ENCODE results near the gene C17orf58.
"Not testable (repeated sequence)": the region's sequence is repeated elsewhere in the genome, so short reads cannot be mapped to it uniquely, and the experiment has no call there.

Gene C17orf58

DNA sequence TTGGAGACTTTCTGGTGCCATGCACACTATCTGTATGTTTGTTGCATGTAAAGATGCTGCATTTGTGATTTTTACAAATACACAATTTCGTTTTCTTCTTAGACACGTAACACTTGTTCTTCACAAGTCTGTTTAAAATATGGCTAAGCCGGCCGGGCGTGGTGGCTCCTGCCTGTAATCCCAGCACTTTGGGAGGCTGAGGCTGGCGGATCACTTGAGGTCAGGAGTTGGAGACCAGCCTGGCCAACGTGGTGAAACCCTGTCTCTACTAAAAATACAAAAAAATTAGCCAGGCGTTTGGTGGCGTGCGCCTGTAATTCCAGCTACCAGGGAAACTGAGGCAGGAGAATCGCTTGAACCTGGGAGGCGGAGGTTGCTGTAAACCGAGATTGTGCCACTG is 24.5 kb upstream of the C17orf58 start:
- H3K27ac ChIP-seq (ENCODE audit: low read depth, low read length), result peak overlapping the region; percentile 38; the same call in 1 of the 2 replicates
- peak overlapping the region; percentile 98 for H2AFZ ChIP-seq (ENCODE audit: low read length, unreplicated experiment)
- not testable (repeated sequence) for H3K36me3 ChIP-seq (ENCODE audit: insufficient read depth, low read length); H3K27me3 ChIP-seq (ENCODE audit: insufficient read depth, low read length); H3K4me1 ChIP-seq (ENCODE audit: control insufficient read depth, insufficient read depth, low read length, unreplicated experiment); H3K79me2 ChIP-seq (ENCODE audit: control insufficient read depth, insufficient read depth, low read length, unreplicated experiment)
- peak overlapping the region; percentile 80 for H3K4me3 ChIP-seq (ENCODE audit: low read depth, low read length)

DNA sequence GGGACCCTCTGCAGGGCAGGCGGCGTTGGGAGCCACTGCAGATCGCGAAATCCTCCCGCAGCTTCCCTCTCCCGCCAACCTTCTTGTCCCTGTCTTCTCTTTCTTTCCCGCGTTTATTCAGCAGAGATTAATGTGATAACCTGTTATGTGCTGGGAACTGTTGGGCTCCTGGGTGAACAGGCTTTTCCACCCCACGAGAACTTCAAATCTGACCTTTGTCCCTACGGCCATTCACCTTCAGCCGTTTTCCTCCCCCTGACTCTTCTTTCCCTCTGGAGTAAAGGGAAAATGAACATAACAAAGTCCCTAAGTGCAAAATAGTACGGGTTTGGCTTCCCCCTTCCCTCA is 24.1 kb upstream of the C17orf58 start:
- Histone ChIP-seq H3K36me3 (ENCODE audit: insufficient read depth, low read length) (no peaks in the 10 kb centered on the region), H3K27ac (ENCODE audit: low read depth, low read length) (peak overlapping the region; percentile 38; the same call in 1 of the 2 replicates), H3K27me3 (ENCODE audit: insufficient read depth, low read length) (no peaks in the 10 kb centered on the region), H3K4me3 (ENCODE audit: low read depth, low read length) (peak overlapping the region; percentile 80), H2AFZ (ENCODE audit: low read length, unreplicated experiment) (peak overlapping the region; percentile 98), H3K79me2 (ENCODE audit: control insufficient read depth, insufficient read depth, low read length, unreplicated experiment) (no peaks in the 10 kb centered on the region), H3K4me1 (ENCODE audit: control insufficient read depth, insufficient read depth, low read length, unreplicated experiment) (peaks cover 5% of the 10 kb centered on the region)

DNA sequence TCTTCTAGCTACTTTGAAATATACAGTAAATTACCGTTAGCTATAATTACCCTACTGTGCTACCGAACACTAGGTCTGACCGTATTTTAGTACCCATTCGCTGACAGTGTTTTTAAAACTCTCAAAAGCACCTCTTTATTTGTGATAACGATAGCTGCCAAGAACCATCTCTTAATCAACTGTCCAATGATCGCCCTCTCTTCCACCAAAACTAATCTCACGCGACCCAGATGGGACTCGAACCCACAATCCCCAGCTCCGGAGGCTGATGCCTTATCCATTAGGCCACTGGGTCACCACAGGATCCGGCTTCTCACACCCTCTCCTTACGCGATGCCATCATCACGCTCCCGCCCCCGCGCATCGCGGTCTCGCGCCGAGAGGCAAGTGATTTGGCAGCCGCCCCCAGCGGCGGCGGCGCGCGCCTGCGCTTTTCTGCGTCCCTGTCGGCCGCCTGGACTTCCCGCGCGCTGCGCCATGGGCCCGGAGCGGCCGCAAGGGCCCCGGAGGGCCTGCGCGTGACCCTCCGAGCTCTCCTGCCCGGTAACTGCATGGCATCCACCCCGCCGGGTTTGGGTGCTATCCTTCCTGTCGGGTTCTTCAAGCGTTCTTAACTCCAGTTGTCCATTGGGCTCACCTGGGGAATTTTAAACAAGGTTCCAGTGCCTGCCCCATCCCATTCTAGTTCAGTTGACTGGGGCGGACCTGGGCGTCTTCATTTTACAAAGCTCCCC is 23.6 kb upstream of the C17orf58 start:
- no peaks in the 10 kb centered on the region for H3K79me2 ChIP-seq (ENCODE audit: control insufficient read depth, insufficient read depth, low read length, unreplicated experiment)
- peak overlapping the region; percentile 98 for H2AFZ ChIP-seq (ENCODE audit: low read length, unreplicated experiment)
- H3K27ac ChIP-seq (ENCODE audit: low read depth, low read length), result peak overlapping the region; percentile 38; the same call in 1 of the 2 replicates
- peak overlapping the region; percentile 80 for H3K4me3 ChIP-seq (ENCODE audit: low read depth, low read length)
- peaks cover 5% of the 10 kb centered on the region for H3K4me1 ChIP-seq (ENCODE audit: control insufficient read depth, insufficient read depth, low read length, unreplicated experiment)
- 0 out of 2 replicates have a peak, but pooled peaks cover 2% of the 10 kb centered on the region for H3K27me3 ChIP-seq (ENCODE audit: insufficient read depth, low read length)
- no peaks in the 10 kb centered on the region for H3K36me3 ChIP-seq (ENCODE audit: insufficient read depth, low read length)

DNA sequence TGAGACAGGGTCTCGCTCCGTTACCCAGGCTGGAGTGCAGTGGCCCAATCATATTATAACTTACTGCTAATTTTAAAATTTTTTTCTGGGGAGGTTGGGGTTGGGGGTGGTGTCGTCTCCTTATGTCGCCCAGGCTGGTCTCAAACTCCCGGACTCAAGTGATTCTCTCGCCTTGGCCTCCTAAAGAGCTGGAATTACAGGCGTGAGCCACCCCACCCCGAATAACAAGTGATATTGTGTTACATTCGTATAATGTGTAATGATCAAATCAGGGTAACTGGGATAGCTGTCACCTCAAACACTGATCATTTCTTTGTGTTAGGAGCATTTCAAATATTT is 23.0 kb upstream of the C17orf58 start:
- Histone ChIP-seq H3K27ac (ENCODE audit: low read depth, low read length) (no peak overlapping the region), H2AFZ (ENCODE audit: low read length, unreplicated experiment) (no peak overlapping the region), H3K79me2 (ENCODE audit: control insufficient read depth, insufficient read depth, low read length, unreplicated experiment) (no peaks in the 10 kb centered on the region), H3K4me1 (ENCODE audit: control insufficient read depth, insufficient read depth, low read length, unreplicated experiment) (peaks cover 5% of the 10 kb centered on the region), H3K36me3 (ENCODE audit: insufficient read depth, low read length) (no peaks in the 10 kb centered on the region), H3K27me3 (ENCODE audit: insufficient read depth, low read length) (0 out of 2 replicates have a peak, but pooled peaks cover 3% of the 10 kb centered on the region), H3K4me3 (ENCODE audit: low read depth, low read length) (no peak overlapping the region)

DNA sequence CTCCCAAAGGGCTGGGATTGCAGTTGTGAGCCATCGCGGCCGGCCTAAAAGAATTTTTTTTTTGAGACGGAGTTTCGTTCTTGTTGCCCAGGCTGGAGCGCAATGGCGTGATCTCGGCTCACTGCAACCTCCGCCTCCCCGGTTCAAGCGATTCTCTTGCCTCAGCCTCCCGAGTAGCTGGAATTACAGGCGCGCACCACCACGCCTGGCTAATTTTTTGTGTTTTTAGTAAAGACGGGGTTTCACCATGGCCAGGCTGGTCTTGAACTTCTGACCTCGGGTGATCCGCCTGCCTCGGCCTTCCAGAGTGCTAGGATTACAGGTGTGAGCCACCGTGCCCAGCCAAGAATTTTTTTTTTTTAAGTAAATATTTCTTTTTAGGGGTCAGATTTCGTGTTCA is 22.2 kb upstream of the C17orf58 start:
- H2AFZ ChIP-seq (ENCODE audit: low read length, unreplicated experiment); H3K4me1 ChIP-seq (ENCODE audit: control insufficient read depth, insufficient read depth, low read length, unreplicated experiment); H3K36me3 ChIP-seq (ENCODE audit: insufficient read depth, low read length); H3K27ac ChIP-seq (ENCODE audit: low read depth, low read length); H3K79me2 ChIP-seq (ENCODE audit: control insufficient read depth, insufficient read depth, low read length, unreplicated experiment); H3K27me3 ChIP-seq (ENCODE audit: insufficient read depth, low read length); H3K4me3 ChIP-seq (ENCODE audit: low read depth, low read length): not testable (repeated sequence)

DNA sequence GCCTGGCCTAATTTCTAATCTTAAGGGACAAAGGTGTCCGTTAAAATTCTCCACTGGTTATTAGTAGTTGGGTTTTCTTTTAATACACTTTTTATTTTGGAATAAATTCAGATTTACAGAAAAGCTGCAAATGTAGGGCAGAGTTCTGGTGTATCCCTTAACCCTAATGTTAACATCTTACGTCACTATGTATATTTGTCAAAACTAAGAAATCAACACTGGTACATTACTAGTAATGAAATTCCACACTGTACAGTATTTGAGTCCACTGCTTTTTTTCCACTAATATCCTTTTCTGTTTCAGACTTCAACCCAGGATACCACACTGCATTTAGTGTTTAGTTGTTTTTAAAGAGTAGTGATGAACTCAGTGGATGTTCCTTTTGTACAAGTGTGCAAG is 20.6 kb upstream of the C17orf58 start:
- Histone ChIP-seq H3K36me3 (ENCODE audit: insufficient read depth, low read length) (no peaks in the 10 kb centered on the region), H3K4me1 (ENCODE audit: control insufficient read depth, insufficient read depth, low read length, unreplicated experiment) (peaks cover 5% of the 10 kb centered on the region), H2AFZ (ENCODE audit: low read length, unreplicated experiment) (no peak overlapping the region), H3K79me2 (ENCODE audit: control insufficient read depth, insufficient read depth, low read length, unreplicated experiment) (no peaks in the 10 kb centered on the region), H3K4me3 (ENCODE audit: low read depth, low read length) (no peak overlapping the region), H3K27ac (ENCODE audit: low read depth, low read length) (no peak overlapping the region), H3K27me3 (ENCODE audit: insufficient read depth, low read length) (0 out of 2 replicates have a peak, but pooled peaks cover 3% of the 10 kb centered on the region)

DNA sequence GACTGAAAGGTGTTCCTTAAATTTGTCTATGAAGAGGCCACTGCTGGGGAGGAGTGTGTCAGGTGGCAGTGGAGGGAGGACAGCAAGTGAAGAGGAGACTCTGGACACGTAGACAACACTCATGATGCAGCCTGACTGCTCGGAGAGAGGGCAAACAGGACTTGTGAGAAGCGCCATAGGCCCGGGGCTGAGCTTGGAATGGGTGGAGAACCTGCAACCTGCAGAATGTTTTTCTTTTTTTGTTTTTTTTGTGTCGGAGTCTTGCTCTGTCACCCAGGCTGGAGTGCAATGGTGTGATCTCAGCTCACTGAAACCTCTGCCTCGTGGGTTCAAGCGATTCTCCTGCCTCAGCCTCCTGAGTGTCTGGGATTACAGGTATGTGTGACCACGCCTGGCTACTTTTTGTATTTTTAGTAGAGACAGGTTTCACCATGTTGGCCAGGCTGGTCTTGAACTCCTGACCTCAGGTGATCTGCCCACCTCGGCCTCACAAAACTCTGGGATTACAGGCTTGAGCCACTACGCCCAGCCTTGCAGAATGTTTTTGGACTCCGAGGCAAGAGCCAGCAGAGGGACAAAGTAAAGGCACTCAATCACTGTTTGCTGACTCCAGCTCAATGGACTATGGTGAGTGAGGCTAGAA is 18.9 kb upstream of the C17orf58 start:
- H3K36me3 ChIP-seq (ENCODE audit: insufficient read depth, low read length), result no peaks in the 10 kb centered on the region
- no peaks in the 10 kb centered on the region for H3K79me2 ChIP-seq (ENCODE audit: control insufficient read depth, insufficient read depth, low read length, unreplicated experiment)
- 0 out of 2 replicates have a peak, but pooled peaks cover 3% of the 10 kb centered on the region for H3K27me3 ChIP-seq (ENCODE audit: insufficient read depth, low read length)
- H3K4me3 ChIP-seq (ENCODE audit: low read depth, low read length), result no peak overlapping the region
- H3K4me1 ChIP-seq (ENCODE audit: control insufficient read depth, insufficient read depth, low read length, unreplicated experiment), result no peaks in the 10 kb centered on the region
- H2AFZ ChIP-seq (ENCODE audit: low read length, unreplicated experiment), result no peak overlapping the region
- no peak overlapping the region for H3K27ac ChIP-seq (ENCODE audit: low read depth, low read length)

DNA sequence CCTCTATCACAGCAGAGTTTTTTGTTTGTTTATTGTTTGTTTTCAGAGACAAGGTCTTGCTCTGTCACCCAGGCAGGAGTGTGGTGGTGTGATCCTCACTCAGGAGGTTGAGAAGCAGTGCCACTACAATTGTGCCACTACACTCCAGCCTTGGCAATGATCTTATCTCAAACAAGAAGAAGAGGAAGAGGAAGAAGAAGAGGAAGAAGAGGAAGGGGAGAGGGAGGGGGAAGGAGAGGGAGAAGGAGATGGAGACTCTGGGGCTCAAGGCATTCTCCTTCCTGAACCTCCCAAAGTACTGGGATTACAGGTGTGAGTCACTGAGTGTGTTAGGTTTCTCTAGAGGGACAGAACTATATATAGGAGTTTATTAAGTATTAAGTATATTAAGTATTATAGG is 17.1 kb upstream of the C17orf58 start:
- Histone ChIP-seq H3K4me3 (ENCODE audit: low read depth, low read length) (no peak overlapping the region), H3K27ac (ENCODE audit: low read depth, low read length) (no peak overlapping the region), H3K4me1 (ENCODE audit: control insufficient read depth, insufficient read depth, low read length, unreplicated experiment) (no peaks in the 10 kb centered on the region), H3K36me3 (ENCODE audit: insufficient read depth, low read length) (no peaks in the 10 kb centered on the region), H2AFZ (ENCODE audit: low read length, unreplicated experiment) (no peak overlapping the region), H3K79me2 (ENCODE audit: control insufficient read depth, insufficient read depth, low read length, unreplicated experiment) (no peaks in the 10 kb centered on the region), H3K27me3 (ENCODE audit: insufficient read depth, low read length) (0 out of 2 replicates have a peak, but pooled peaks cover 3% of the 10 kb centered on the region)

DNA sequence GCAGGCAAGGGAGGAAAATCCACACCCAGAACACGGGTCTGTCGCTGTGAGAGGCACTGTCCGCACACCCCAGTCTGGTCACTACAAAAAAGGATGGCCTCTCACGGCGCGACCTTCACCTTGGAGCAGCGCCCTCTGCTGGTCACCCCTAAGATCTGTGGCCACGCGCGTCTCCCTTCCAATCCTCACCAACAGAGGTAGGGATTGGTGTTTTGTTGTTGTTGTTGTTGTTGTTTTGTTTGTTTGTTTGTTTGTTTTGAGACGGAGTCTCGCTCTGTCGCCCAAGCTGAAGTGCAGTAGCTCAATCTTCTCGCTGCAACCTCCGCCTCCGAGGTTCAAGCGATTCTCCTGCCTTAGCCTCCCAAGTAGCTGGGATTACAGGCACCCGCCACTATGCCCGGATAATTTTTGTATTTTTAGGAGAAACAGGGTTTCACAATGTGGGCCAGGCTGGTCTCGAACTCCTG is 15.0 kb upstream of the C17orf58 start:
- no peak overlapping the region for H3K27ac ChIP-seq (ENCODE audit: low read depth, low read length)
- H2AFZ ChIP-seq (ENCODE audit: low read length, unreplicated experiment), result no peak overlapping the region
- H3K4me1 ChIP-seq (ENCODE audit: control insufficient read depth, insufficient read depth, low read length, unreplicated experiment), result no peaks in the 10 kb centered on the region
- H3K79me2 ChIP-seq (ENCODE audit: control insufficient read depth, insufficient read depth, low read length, unreplicated experiment), result no peaks in the 10 kb centered on the region
- no peak overlapping the region for H3K4me3 ChIP-seq (ENCODE audit: low read depth, low read length)
- 0 out of 2 replicates have a peak, but pooled peaks cover 3% of the 10 kb centered on the region for H3K27me3 ChIP-seq (ENCODE audit: insufficient read depth, low read length)
- no peaks in the 10 kb centered on the region for H3K36me3 ChIP-seq (ENCODE audit: insufficient read depth, low read length)

DNA sequence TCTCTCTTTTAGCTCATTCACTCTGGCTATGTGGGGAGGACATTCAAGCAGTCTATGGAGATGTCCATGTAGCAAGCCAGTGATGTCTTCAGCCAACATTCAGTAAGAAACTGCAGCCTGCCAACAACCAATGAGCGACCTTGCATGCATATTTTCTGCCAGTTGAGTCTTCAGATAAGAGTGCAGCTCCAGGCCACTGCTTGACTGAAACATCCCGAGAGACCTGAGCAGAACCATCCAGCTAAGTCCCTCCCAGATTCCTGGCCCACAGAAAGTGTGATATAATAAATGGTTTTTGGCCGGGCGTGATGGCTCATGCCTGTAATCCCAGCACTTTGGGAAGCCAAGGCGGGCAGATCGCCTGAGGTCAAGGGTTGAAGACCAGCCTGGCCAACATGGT is 10.5 kb upstream of the C17orf58 start:
- H3K27me3 ChIP-seq (ENCODE audit: insufficient read depth, low read length), result no peaks in the 10 kb centered on the region
- H2AFZ ChIP-seq (ENCODE audit: low read length, unreplicated experiment), result no peak overlapping the region
- no peaks in the 10 kb centered on the region for H3K79me2 ChIP-seq (ENCODE audit: control insufficient read depth, insufficient read depth, low read length, unreplicated experiment)
- H3K27ac ChIP-seq (ENCODE audit: low read depth, low read length), result no peak overlapping the region
- no peak overlapping the region for H3K4me3 ChIP-seq (ENCODE audit: low read depth, low read length)
- no peaks in the 10 kb centered on the region for H3K36me3 ChIP-seq (ENCODE audit: insufficient read depth, low read length)
- H3K4me1 ChIP-seq (ENCODE audit: control insufficient read depth, insufficient read depth, low read length, unreplicated experiment), result no peaks in the 10 kb centered on the region

DNA sequence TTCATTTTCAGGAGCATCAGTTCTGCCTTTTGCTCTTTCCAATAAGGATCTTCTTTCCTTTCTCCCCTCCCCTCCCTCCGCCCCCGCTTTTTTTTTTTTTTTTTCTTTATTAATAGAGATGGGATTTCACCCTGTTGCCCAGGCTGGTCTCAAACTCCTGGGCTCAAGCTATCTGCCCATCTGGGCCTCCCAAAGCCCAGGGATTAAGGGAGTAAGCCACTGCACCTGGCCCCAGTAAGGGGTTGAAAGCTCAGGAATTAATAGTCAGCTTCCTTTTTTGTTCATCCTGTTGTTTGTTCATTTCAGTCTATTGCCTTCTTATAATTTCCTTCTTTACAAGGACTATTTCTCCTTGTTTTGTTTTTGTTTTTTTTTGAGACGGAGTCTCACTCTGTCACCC is 7.9 kb upstream of the C17orf58 start:
- no peaks in the 10 kb centered on the region for H3K4me1 ChIP-seq (ENCODE audit: control insufficient read depth, insufficient read depth, low read length, unreplicated experiment)
- no peaks in the 10 kb centered on the region for H3K79me2 ChIP-seq (ENCODE audit: control insufficient read depth, insufficient read depth, low read length, unreplicated experiment)
- no peaks in the 10 kb centered on the region for H3K27me3 ChIP-seq (ENCODE audit: insufficient read depth, low read length)
- H2AFZ ChIP-seq (ENCODE audit: low read length, unreplicated experiment), result no peak overlapping the region
- no peak overlapping the region for H3K27ac ChIP-seq (ENCODE audit: low read depth, low read length)
- H3K4me3 ChIP-seq (ENCODE audit: low read depth, low read length), result no peak overlapping the region
- no peaks in the 10 kb centered on the region for H3K36me3 ChIP-seq (ENCODE audit: insufficient read depth, low read length)
